ENCODE data around the gene SPOCK1.
"Not testable (repeated sequence)": the region's sequence is repeated elsewhere in the genome, so short reads cannot be mapped to it uniquely, and the experiment has no call there.

SPOCK1 gene

GRCh38 chr5:136992796-136993489 is 506.2 kb downstream of the SPOCK1 start:
- DNase-seq: no peak

DNA sequence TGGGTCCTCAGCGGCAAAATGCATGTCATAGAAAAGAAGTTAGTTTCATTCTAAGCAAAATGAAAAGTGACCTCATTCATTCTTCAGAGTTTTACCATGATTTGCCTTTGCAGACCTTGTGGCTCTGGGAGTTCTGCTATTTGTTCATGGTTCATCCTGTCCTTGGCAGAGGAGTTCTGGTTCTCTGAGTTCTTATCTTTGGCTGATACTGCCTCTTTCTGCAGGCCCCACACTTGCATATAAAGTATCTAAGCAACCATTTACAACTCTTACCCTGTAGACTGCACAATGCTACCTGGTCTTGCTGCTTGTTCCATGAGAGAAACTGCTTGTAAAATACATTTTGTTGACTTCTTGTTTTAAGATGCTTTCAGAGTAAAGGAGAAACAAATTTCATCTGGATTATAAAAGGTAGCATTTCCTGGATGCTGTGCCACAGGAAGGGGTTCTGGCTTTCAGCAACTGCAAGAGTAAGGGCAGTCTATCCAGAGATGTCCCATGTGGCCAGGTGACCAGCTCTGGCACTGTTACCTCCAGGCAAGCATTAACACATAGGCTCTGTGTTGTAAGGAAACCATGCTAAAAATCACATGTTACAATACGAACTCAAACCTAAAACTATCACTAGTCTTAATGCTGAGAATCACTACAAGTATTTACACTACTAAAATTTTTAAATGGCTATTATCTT is 513.2 kb downstream of the SPOCK1 start:
- no peak for DNase-seq

GRCh38 chr5:136984772-136985446 is 514.2 kb downstream of the SPOCK1 start:
- DNase-seq: no peak

DNA sequence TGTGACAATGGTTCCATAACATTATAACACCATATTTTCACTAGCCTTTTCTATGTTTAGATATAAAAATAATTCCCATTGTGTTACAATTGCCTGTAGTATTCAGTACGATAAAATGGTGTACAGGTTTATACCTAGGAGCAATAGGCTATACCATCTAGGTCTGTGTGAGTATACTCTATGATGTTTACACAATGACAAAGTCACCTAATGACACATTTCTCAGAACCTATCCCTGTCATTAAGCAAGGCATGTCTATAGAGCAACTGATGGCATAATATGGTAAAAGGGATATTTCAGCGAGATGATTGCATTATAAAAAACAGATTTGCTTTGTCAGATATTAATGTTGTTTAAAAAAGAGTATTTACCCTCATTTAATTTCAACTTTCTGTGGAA is 517.2 kb downstream of the SPOCK1 start:
- DNase-seq: no peak

GRCh38 chr5:136979131-136979530 is 520.0 kb downstream of the SPOCK1 start:
- no peak for DNase-seq

- no peak for DNase-seq
Measured at GRCh38 chr5:136963504-136963903, 535.6 kb downstream of the SPOCK1 start.

DNA sequence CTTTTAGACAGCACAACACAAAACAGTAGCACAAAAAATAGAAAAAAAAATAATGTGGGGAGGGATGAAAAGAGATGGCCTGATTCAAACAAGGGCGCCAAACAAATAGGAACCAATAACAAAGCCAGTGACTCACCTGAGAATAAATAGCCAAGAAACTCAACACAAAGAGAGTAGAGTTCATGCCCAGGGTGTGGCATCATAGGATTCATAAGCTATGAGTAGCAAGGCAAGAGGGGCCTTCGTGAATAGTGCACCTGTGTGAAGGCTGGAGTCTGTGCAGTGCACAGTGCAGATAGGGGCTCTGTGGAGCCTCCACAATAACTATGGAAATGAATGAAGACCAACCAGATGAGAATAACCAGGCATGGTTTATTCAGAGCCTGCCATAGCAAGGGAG is 541.7 kb downstream of the SPOCK1 start:
- DNase-seq: no peak

GRCh38 chr5:136954142-136954541 is 545.0 kb downstream of the SPOCK1 start:
- not testable (repeated sequence) for DNase-seq

DNA sequence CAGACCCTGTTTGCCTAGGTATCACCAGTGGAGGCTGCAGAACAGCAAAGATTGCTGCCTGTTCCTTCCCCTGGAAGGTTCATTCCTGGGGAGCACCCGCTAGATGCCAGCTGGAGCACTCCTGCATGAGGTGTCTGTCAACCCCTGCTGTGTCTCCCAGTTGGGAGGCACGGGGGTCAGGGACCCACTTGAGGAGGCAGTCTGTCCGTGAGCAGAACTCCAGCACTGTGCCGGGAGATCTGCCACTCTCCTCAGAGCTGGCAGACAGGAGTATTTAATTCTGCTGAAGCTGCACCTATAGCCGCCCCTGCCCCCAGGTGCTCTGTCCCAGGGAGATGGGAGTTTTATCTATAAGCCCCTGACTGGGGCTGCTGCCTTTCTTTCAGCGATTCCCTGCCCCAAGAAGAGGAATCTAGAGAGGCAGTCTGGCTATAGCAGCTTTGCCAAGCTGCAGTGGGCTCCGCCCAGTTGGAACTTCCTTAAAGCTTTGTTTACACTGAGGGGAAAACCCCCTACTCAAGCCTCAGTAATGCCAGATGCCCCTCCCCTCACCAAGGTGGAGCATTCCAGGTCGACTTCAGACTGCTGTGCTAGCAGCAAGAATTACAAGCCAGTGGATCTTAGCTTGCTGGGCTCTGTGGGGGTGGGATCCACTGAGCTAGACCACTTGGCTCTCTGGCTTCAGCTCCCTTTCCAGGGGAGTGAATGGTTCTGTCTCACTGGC is 545.6 kb downstream of the SPOCK1 start:
- DNase-seq: not testable (repeated sequence)

DNA sequence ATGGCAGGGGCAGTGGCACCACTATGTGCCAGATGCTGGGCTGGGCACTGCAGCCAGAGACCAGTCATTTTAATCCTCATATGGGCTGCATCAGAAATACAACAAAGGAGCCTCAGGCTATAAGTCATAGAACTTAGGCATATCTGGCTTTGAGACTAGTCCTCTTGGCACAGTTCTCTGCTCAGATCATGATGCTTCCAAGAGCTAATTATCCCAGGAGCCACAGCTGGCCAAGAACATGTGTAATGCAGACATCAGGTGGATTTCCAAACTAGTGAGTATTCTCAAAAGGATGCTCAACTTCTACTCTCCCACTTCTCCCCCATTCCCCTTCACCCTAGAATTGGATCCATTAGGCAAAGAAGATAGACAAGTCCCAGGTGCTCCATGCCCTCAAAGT is 571.6 kb downstream of the SPOCK1 start:
- no peak for DNase-seq

GRCh38 chr5:136926073-136926472 is 573.1 kb downstream of the SPOCK1 start:
- DNase-seq: no peak
